T-helper 1 cell treated with Interleukin-12 subunit alpha and Interleukin-12 subunit beta and Interleukin-4 antibody, amounts not matched to agents 30 μg/mL and 1 μg/mL, for 36 hours (primary cell): ENCODE results near the gene BEX1.
"Not testable (repeated sequence)": the region's sequence is repeated elsewhere in the genome, so short reads cannot be mapped to it uniquely, and the experiment has no call there.

Experiments used
- H3K27ac Mint-ChIP-seq: one replicate; pipeline ENCODE4 v1.8.0; 2021; ENCODE audit warnings: mild to moderate bottlenecking, mixed read lengths
- H3K27me3 Mint-ChIP-seq: one replicate; pipeline ENCODE4 v1.8.0; 2021; ENCODE audit warnings: low read depth, mixed read lengths
- H3K36me3 Mint-ChIP-seq: one replicate; pipeline ENCODE4 v1.8.0; 2021; ENCODE audit warnings: low read depth, mixed read lengths
- H3K4me1 Mint-ChIP-seq: one replicate; pipeline ENCODE4 v1.8.0; 2021; ENCODE audit warnings: low read depth, mixed read lengths
- H3K4me3 Mint-ChIP-seq: one replicate; pipeline ENCODE4 v1.8.0; 2021; ENCODE audit warnings: mild to moderate bottlenecking, moderate library complexity, mixed read lengths
- H3K9me3 Mint-ChIP-seq: one replicate; pipeline ENCODE4 v1.8.0; 2021; ENCODE audit warnings: mixed read lengths

BEX1 gene

DNA sequence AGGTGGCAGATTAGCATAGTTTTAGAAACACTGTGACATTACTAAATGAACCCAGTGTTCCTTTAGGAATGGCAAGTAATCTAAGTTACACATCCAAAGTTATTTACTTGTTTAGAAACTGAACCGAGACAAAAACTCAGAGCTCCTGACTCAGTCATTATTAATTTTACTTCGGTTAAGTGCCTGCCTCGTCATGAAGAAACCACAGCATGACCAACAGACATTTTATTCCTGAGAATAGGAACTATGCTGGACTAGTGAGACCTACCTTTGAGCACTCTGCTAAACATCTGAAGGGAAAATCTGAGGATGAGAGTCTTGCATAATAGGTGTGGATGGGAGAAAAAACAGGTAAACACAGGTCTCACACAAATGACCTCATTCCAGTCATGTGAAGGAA lies 2.5 kb downstream of the BEX1 start:
- no peaks in the 10 kb centered on the region for H3K4me1 Mint-ChIP-seq
- H3K4me3 Mint-ChIP-seq: no peak overlapping the region

DNA sequence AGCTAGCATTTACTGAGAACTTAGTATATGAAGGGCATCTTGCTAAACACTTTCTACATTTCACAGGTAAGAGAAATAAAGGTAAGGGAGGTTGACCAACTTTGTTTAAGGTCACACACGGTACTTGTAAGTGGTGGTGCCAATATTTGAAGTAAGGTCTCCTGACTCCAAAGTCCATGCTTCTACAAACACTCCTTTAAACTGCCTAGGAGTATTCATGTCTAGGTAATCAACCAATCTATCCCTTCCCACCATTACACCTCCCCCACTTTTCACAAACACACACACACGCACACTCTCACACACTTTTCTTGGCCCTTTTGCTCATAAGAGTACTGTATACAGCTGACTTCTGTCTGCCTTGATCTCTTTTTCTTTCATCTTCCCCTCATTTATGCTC lies 7.1 kb downstream of the BEX1 start:
- H3K27ac Mint-ChIP-seq: no peak overlapping the region
- H3K36me3 Mint-ChIP-seq: no peaks in the 10 kb centered on the region
- H3K27me3 Mint-ChIP-seq: no peaks in the 10 kb centered on the region
- H3K4me3 Mint-ChIP-seq: no peak overlapping the region
- no peaks in the 10 kb centered on the region for H3K9me3 Mint-ChIP-seq
- no peaks in the 10 kb centered on the region for H3K4me1 Mint-ChIP-seq

More for the DNA sequence above, 2.5 kb downstream of the BEX1 start:
- no peak overlapping the region for H3K27ac Mint-ChIP-seq
- no peaks in the 10 kb centered on the region for H3K9me3 Mint-ChIP-seq
- H3K27me3 Mint-ChIP-seq: peaks cover 12% of the 10 kb centered on the region
- no peaks in the 10 kb centered on the region for H3K36me3 Mint-ChIP-seq

DNA sequence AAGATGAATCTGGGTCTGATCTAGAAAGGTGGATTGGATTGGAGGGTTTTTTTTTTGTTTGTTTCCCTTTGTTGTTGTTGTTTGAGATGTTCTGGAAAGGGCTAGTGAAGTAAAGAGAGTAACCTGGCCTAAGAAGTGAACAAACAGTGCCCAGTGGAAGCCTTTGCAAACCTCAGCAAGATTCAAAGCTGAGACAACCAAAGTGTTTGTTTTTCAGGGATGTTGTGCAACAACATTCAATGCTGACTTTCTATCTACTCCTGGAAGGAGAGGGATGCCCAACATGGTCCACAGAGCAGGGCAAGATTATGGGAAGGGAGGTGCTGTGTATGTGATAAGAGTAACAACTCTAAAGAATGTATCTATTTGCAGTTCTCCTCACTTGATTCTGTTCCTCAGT lies 11.3 kb downstream of the BEX1 start:
- H3K4me1 Mint-ChIP-seq: no peaks in the 10 kb centered on the region
- H3K9me3 Mint-ChIP-seq: no peaks in the 10 kb centered on the region
- H3K27me3 Mint-ChIP-seq: peaks cover 3% of the 10 kb centered on the region
- H3K27ac Mint-ChIP-seq: no peak overlapping the region
- H3K4me3 Mint-ChIP-seq: no peak overlapping the region
- no peaks in the 10 kb centered on the region for H3K36me3 Mint-ChIP-seq

DNA sequence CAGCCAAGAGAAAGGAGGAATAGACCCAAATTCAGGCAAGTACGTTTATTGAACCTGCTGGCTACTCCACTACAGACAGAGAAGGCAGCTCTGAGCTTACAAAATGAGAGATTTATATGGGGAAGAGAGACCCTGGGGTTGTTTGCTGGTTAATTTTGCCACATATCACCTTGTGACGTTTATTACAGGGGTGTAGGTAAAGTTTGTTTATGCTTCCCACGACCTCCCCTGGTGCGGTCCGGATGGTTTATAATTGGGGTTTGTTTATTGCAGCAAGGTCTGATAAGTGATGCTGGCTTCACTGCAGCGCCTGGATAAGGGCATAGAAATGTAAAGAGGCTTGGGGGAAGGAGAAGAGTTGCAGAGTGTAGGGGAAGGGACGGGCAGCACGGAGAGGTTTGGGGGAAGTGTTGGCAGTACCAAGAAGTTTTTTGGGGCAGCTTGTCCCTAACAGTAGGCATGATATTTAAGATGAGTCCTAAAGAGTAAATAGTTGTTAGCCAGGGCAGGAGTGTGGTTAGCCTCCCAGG lies 12.6 kb downstream of the BEX1 start:
- no peaks in the 10 kb centered on the region for H3K9me3 Mint-ChIP-seq
- no peaks in the 10 kb centered on the region for H3K36me3 Mint-ChIP-seq
- H3K4me1 Mint-ChIP-seq: no peaks in the 10 kb centered on the region
- peaks cover 3% of the 10 kb centered on the region for H3K27me3 Mint-ChIP-seq
- no peak overlapping the region for H3K4me3 Mint-ChIP-seq
- H3K27ac Mint-ChIP-seq: no peak overlapping the region

DNA sequence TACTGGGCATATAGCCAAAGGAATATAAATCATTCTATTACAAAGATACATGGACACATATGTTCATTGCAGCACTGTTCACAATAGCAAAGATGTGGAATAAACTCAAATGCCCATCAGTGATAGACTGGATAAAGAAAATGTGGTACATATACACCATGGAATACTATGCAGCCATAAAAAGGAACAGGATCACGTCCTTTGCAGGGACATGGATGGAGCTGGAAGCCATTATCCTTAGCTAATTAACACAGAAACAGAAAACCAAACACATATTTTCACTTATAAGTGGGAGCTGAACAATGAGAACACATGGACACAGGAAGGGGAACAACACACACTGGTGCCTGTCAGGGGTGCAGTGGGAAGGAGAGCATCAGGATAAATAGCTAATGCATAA lies 30.6 kb downstream of the BEX1 start:
- not testable (repeated sequence) for H3K27ac Mint-ChIP-seq, H3K27me3 Mint-ChIP-seq, H3K9me3 Mint-ChIP-seq, H3K36me3 Mint-ChIP-seq, H3K4me1 Mint-ChIP-seq, H3K4me3 Mint-ChIP-seq

DNA sequence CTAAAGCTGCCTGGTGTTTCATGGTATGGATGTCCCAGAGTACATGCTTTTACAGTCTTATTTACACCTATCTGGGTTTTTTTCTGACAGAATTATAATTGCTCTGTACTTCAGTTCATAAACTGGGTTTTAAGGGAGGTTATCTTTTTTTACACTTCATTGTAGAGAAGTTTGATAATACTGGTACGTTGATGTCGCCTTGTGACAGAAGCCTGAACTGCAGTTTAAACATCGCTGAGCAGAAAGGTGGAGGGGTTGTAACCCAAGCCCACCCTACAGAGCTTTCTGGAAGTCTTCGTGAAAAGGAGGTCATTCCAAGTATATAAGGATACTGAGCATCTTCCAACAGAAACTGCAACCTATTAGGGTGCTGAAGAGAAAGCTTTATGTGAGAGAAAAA lies 46.4 kb downstream of the BEX1 start:
- Mint-ChIP-seq H3K27ac (no peak overlapping the region), H3K4me3 (no peak overlapping the region), H3K27me3 (no peaks in the 10 kb centered on the region), H3K36me3 (no peaks in the 10 kb centered on the region), H3K9me3 (no peaks in the 10 kb centered on the region), H3K4me1 (no peaks in the 10 kb centered on the region)

DNA sequence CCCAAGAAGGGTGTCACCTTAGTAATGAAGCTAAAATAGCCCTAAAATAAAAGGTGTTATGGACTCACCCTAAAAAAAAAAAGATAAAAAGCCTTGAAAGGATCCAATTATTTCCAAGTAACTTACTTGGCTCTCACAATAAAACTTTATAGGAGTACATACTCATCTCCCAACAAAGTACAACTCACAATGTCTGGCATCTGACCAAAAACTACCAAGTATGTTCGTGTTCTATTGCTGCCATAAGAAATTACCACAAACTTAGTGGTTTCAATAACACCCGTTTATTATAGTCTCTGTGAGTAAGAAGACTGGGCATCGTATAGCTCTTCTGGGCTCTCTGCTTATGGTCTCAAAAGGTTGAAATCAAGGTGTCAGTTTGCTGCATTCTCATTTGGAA lies 51.0 kb downstream of the BEX1 start:
- H3K4me1 Mint-ChIP-seq: no peaks in the 10 kb centered on the region
- H3K27me3 Mint-ChIP-seq: no peaks in the 10 kb centered on the region
- no peaks in the 10 kb centered on the region for H3K9me3 Mint-ChIP-seq
- H3K27ac Mint-ChIP-seq: no peak overlapping the region
- H3K4me3 Mint-ChIP-seq: no peak overlapping the region
- no peaks in the 10 kb centered on the region for H3K36me3 Mint-ChIP-seq
